Gastrocnemius medialis (tissue), 4 donors: ENCODE data around the gene PSKH1. TPM values are rescaled to one million over a fixed set of nuclear protein-coding genes. Genes with fewer than 3 reads are reported as not detected.
A peak's percentile ranks its signal among the peaks of the same experiment; 100 is the strongest.

Source experiments
- ATAC-seq, 2 donors: fragments of 150-250 bp; one replicate each; pipeline ENCODE4 v1.9.1; 2016
- DNase-seq, 2 donors: peaks; one replicate each; pipeline ENCODE4 v3.0.0-alpha.2; 2019
- H3K27ac ChIP-seq, 4 donors: fragments of 200-600 bp; sonication (generic); 1 replicate in 1 of 4; 2 replicates in 3 of 4; pipeline ENCODE4 v1.5.1; 2016 to 2018; ENCODE audit warnings: mild to moderate bottlenecking in 2 of 4, moderate library complexity in 1 of 4
- H3K27me3 ChIP-seq, 3 donors: fragments of 200-600 bp; sonication (generic) in 2 of 3; 1 replicate in 1 of 3; 2 replicates in 2 of 3; pipeline versions ENCODE4 v1.5.1 to v1.6.0; 2016 to 2019; ENCODE audit warnings: mild to moderate bottlenecking in 1 of 3, moderate library complexity in 1 of 3
- H3K36me3 ChIP-seq, 2 donors: fragments of 200-600 bp; sonication (generic) in 1 of 2; one replicate each; pipeline ENCODE4 v1.5.1; 2017 to 2018
- H3K4me1 ChIP-seq, 2 donors: fragments of 200-600 bp; sonication (generic) in 1 of 2; one replicate each; pipeline ENCODE4 v1.5.1; 2016 to 2017; ENCODE audit warnings: mild to moderate bottlenecking in 2 of 2
- H3K4me3 ChIP-seq, 4 donors: fragments of 200-600 bp; sonication (generic) in 3 of 4; 1 replicate in 1 of 4; 2 replicates in 3 of 4; pipeline ENCODE4 v1.5.1; 2016 to 2019; ENCODE audit warnings: mild to moderate bottlenecking in 2 of 4
- H3K9me3 ChIP-seq, 3 donors: fragments of 200-600 bp; sonication (generic) in 2 of 3; 1 replicate in 1 of 3; 2 replicates in 2 of 3; pipeline ENCODE4 v1.5.1; 2016 to 2019
- CTCF ChIP-seq, 5 experiments: fragments of 450-650 bp in 3 of 5; fragments of 200-600 bp in 2 of 5; sonication (generic) in 2 of 5; IDR thresholded peaks in 4 of 5; conservative IDR thresholded peaks in 1 of 5; 1 replicate in 4 of 5; 2 replicates in 1 of 5; pipeline ENCODE4 v1.5.1; 2016 to 2019; ENCODE audit warnings: antibody characterized with exemption in 5 of 5, mild to moderate bottlenecking in 3 of 5, moderate library complexity in 3 of 5
- POLR2A ChIP-seq, 2 donors: fragments of 450-650 bp; IDR thresholded peaks; one replicate each; pipeline ENCODE4 v1.6.1; 2017; ENCODE audit warnings: antibody characterized with exemption in 2 of 2, mild to moderate bottlenecking in 2 of 2, moderate library complexity in 2 of 2
- in situ Hi-C, 4 donors: fragments of 200-750 bp; cut with MboI; loops; one replicate each; pipeline versions ENCODE4 v1.15.0 to v1.8.0; 2017; ENCODE audit warnings: low sequenced_read_pairs in 4 of 4
- intact Hi-C: fragments of 100-400 bp; cut with DNase I; formaldehyde crosslinking; loops from one replicate; pipeline ENCODE4 v1.15.1; 2023; ENCODE audit warnings: low total_unique reads
- total RNA-seq, 4 donors: library from RNA; depleted of rRNA; stranded (reverse); fragments of >200 nt; gene quantifications; one replicate each; pipeline versions ENCODE4 v1.1.0 to v1.2.3, GENCODE V29; 2016

PSKH1 gene
- total RNA-seq, 4 donors from 2014 or later: 4.1 to 12.7 (median 6.9) TPM

- intact Hi-C loops (loop anchor here (2.0 kb wide), 1 partner anchor 55 kb away; no protein-coding TSS in a partner anchor), in situ Hi-C loops (no loop called here)
- Histone ChIP-seq H3K27ac (peak overlapping the region; percentile 85 to 94 (median 89)), H3K9me3 (no peaks in the 10 kb centered on the region), H3K4me1 (peaks cover 28 to 31% of the 10 kb centered on the region in 2 donors), H3K4me3 (peak overlapping the region; percentile 71 to 92 (median 84)), H3K36me3 (peaks cover 0 to 52% of the 10 kb centered on the region in 2 donors), H3K27me3 (no peaks in the 10 kb centered on the region)
- no peak for ATAC-seq
- TF ChIP-seq CTCF (IDR thresholded peaks at IDR 0.05 in 4 of 5, conservative IDR thresholded peaks at IDR 0.05 in 1 of 5): no peak
- no peak for TF ChIP-seq POLR2A (IDR thresholded peaks at IDR 0.05)
- no peak for DNase-seq
These were observed 20.9 kb upstream of the PSKH1 start for GRCh38 chr16:67872131-67872630.

- TF ChIP-seq CTCF (IDR thresholded peaks at IDR 0.05 in 4 of 5, conservative IDR thresholded peaks at IDR 0.05 in 1 of 5) (no peak), POLR2A (IDR thresholded peaks at IDR 0.05) (peak; percentile 73 to 88)
- in situ Hi-C loops (no loop called here), intact Hi-C loops (loop anchor here (2.0 kb wide), 1 partner anchor 56 kb away; no protein-coding TSS in a partner anchor)
- Histone ChIP-seq H3K9me3 (no peaks in the 10 kb centered on the region), H3K27me3 (no peaks in the 10 kb centered on the region), H3K4me3 (peak within 1 kb of the TSS; percentile 71 to 92 (median 84)), H3K4me1 (peaks cover 28 to 31% of the 10 kb centered on the region in 2 donors), H3K27ac (peak within 1 kb of the TSS; percentile 85 to 94 (median 89)), H3K36me3 (peaks cover 0 to 52% of the 10 kb centered on the region in 2 donors)
- DNase-seq: peak; percentile 68 to 85
- ATAC-seq: peak; percentile 86 to 89
These were observed 20.2 kb upstream of the PSKH1 start, which contains the start of gene EDC4 for GRCh38 chr16:67872631-67873434. Gene EDC4, plus strand, starts transcription at chr16:67873052. Its CDS starts 210 bp downstream, at chr16:67873262.

- Histone ChIP-seq H3K27ac (peak overlapping the region; percentile 85 to 94 (median 89)), H3K4me3 (peak overlapping the region; percentile 71 to 92 (median 84)), H3K27me3 (no peaks in the 10 kb centered on the region), H3K36me3 (peaks cover 0 to 52% of the 10 kb centered on the region in 2 donors), H3K4me1 (peaks cover 28 to 31% of the 10 kb centered on the region in 2 donors), H3K9me3 (no peaks in the 10 kb centered on the region)
- ATAC-seq (peak; percentile 16 to 25), DNase-seq (no peak)
- intact Hi-C loops: loop anchor here (2.0 kb wide), 1 partner anchor 57 kb away; no protein-coding TSS in a partner anchor
- in situ Hi-C loops: no loop called here
- TF ChIP-seq POLR2A (IDR thresholded peaks at IDR 0.05) (no peak), CTCF (IDR thresholded peaks at IDR 0.05 in 4 of 5, conservative IDR thresholded peaks at IDR 0.05 in 1 of 5) (no peak)
These were observed 19.4 kb upstream of the PSKH1 start for GRCh38 chr16:67873435-67874370.

GRCh38 chr16:67874372-67874771 lies 18.7 kb upstream of the PSKH1 start:
- peak overlapping the region in 1 of 4 donors; percentile 94 for H3K27ac ChIP-seq
- in situ Hi-C loops (no loop called here), intact Hi-C loops (no loop called here)
- no peak for TF ChIP-seq CTCF (IDR thresholded peaks at IDR 0.05 in 4 of 5, conservative IDR thresholded peaks at IDR 0.05 in 1 of 5)
- TF ChIP-seq POLR2A (IDR thresholded peaks at IDR 0.05): no peak
- peak overlapping the region; percentile 71 to 92 (median 84) for H3K4me3 ChIP-seq
- DNase-seq (no peak), ATAC-seq (no peak)
- no peaks in the 10 kb centered on the region for H3K9me3 ChIP-seq
- H3K36me3 ChIP-seq: peaks cover under 1 to 54% of the 10 kb centered on the region in 2 donors
- no peaks in the 10 kb centered on the region for H3K27me3 ChIP-seq
- peaks cover 28 to 31% of the 10 kb centered on the region in 2 donors for H3K4me1 ChIP-seq
